AG10803 (cell line): ENCODE results near the gene NXPH2.

ENCODE experiments used
- DNase-seq: peaks from one replicate; pipeline ENCODE4 v3.0.0; 2010; ENCODE audit warnings: low read depth
- H3K4me3 ChIP-seq: 2 replicates; pipeline ENCODE4 v1.5.1; 2011; ENCODE audit warnings: mild to moderate bottlenecking, low read length, control low read depth
- TF ChIP-seq, protein P1 (sequence below): conservative IDR thresholded peaks from 2 replicates; pipeline ENCODE4 v1.5.1; 2011; ENCODE audit warnings: mild to moderate bottlenecking, low read length, control low read depth, inconsistent platforms

The NXPH2 gene

DNA sequence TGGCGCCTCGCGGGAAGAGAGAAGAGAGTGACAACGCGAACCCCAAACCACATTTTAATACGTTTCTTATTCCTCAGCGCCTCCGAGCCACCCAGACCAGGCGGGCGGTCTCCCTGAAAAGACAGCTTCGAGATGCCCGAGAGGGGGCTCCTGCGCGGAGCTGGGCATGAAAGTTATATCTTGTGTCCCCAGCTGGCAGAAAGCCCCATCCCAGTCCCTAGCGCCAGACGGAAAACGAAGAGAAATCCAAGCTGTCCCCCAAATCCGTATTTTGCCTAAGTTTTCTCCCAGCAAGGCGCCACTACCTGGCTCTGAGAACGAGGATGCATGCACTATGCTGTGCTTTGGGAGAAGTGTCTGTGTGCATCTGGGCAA, 797 bp downstream of the NXPH2 start:
- TF ChIP-seq, protein P1, sequence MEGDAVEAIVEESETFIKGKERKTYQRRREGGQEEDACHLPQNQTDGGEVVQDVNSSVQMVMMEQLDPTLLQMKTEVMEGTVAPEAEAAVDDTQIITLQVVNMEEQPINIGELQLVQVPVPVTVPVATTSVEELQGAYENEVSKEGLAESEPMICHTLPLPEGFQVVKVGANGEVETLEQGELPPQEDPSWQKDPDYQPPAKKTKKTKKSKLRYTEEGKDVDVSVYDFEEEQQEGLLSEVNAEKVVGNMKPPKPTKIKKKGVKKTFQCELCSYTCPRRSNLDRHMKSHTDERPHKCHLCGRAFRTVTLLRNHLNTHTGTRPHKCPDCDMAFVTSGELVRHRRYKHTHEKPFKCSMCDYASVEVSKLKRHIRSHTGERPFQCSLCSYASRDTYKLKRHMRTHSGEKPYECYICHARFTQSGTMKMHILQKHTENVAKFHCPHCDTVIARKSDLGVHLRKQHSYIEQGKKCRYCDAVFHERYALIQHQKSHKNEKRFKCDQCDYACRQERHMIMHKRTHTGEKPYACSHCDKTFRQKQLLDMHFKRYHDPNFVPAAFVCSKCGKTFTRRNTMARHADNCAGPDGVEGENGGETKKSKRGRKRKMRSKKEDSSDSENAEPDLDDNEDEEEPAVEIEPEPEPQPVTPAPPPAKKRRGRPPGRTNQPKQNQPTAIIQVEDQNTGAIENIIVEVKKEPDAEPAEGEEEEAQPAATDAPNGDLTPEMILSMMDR: no peak
- no peak for DNase-seq
- H3K4me3 ChIP-seq: no peak overlapping the region

DNA sequence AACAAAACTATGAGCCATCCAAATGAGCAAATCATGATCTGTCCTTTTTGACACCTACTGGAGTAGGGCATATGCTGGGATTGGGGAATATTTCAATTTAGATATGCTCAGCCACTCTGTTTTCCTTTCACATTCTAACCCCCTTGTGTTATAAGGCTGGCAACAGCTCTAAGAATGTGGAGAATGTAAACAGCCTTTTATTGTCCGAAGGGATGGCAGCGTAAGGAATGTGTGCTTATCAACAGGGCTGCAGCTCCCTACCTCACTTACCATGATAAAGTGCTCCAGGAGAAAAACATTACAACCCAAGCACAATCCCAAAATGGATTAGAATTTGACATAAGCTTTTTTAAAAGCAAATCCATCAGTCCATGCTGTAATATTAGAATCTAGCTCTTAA, 2.2 kb downstream of the NXPH2 start:
- H3K4me3 ChIP-seq: no peak overlapping the region
- DNase-seq: peak; percentile 17
- TF ChIP-seq, protein P1: no peak

DNA sequence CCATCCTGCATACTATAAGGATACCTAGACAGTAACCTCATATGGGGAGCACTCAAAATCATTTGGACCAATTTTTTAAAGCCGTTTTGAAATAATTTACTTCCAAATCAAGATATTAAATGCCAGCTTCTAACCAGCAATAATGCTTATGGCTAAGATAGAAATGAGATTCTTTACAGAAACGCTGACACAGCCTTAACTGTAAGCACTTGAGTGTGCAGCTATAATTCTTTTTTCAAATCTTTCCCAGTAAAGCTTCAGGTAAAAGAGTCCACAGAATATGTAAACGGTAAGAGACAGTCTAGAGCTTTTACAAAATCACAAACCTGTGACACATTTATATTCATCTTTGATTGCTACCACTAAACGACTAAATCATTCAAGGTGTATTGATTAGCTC, 4.5 kb downstream of the NXPH2 start:
- H3K4me3 ChIP-seq: no peak overlapping the region
- TF ChIP-seq, protein P1: no peak
- DNase-seq: no peak

DNA sequence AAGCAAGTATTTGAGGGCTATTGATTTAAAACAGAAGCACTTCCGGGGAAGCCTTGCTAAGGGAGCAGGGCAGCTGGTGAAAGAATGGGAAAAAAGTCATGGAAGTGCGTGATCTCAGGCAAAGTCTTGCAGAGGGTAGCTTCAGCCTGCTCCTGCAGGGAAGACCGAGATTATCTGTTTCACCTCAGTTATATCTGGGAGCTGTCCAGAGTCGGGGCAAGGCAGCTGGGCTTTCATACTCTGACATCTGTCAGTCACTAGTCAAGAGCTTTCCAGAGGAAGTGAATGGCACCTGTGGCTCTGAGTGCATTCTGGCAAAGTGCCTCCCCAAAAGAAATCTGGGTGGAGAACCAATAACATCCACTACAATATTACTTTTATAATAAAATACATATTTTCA, 8.7 kb downstream of the NXPH2 start:
- H3K4me3 ChIP-seq: no peak overlapping the region
- TF ChIP-seq, protein P1: no peak
- no peak for DNase-seq

DNA sequence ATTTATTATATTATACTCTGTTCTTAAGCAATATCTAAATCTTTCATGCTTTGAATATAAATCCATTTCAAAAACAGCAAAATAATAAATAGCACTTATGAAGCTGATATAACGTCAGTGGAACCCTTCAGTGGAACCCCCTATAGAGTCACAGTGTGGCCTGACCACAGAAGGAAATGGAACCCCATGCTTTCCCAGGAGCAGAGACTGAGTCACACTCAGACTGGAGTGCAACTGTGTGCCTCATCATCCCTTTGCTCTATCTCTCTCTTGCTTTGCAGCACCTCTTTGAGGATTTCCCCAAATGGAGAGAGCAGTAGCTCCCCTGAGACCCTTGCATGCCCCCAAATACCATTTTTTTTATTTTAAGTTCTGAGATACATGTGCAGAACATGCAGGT, 13.1 kb downstream of the NXPH2 start:
- no peak overlapping the region for H3K4me3 ChIP-seq
- DNase-seq: no peak
- TF ChIP-seq, protein P1: no peak

DNA sequence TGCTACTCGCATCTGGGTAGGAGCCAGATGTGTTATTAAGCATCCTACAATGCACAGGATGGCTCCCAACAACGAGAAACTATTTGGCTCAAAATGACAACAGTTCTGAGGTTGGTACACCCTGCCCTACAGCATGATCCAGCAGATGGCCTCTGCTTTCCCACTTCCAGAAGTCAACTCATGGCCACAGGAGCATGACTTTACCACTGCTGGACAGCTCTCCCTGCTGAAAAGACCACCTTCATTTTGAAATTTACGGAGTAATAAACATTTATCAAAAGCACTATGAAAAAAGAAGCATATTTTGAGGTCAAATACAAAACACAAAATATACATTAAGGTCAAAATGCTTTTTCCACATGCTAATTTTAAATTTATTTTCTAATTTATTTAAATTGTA, 13.7 kb downstream of the NXPH2 start:
- no peak for DNase-seq
- TF ChIP-seq, protein P1: no peak

DNA sequence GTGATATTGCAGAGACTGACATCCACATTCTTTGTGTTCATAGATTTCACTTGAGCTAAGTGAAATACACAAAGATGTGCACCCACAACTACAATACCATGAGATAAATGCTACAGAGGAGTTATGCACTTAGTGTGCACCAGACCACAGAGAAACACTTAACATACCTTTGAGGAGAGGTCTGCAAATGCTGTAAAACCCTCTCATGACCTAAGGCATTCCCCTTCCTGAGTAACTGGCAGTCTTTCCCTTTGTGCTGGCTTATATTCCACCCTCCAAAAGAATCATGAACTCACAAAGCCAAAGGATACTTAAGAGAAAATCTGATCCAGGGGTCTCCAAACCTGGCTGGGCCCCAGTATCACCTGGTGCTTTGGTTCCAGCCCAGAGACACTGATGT, 16.2 kb downstream of the NXPH2 start:
- TF ChIP-seq, protein P1: no peak
- no peak for DNase-seq
- no peak overlapping the region for H3K4me3 ChIP-seq

More for the DNA sequence above, 13.7 kb downstream of the NXPH2 start:
- no peak overlapping the region for H3K4me3 ChIP-seq
